Subcutaneous adipose tissue (tissue), 4 donors: ENCODE data around the gene CASP5. TPM values are rescaled to one million over a fixed set of nuclear protein-coding genes. Genes with fewer than 3 reads are reported as not detected.

Experiments used
- total RNA-seq, 4 donors: library from RNA; depleted of rRNA; stranded (reverse); fragments of >200 nt; gene quantifications; one replicate each; pipeline ENCODE4 v1.1.0, GENCODE V29; 2016
- TF ChIP-seq, protein P1 (sequence below): fragments of 450-650 bp; IDR thresholded peaks from one replicate; pipeline ENCODE4 v1.5.1; 2016; ENCODE audit warnings: low read depth, mild to moderate bottlenecking, control low read depth, antibody characterized with exemption, moderate library complexity

Gene CASP5
- total RNA-seq, 4 donors from 2014 or later: 2.0 TPM; not detected in 3

DNA sequence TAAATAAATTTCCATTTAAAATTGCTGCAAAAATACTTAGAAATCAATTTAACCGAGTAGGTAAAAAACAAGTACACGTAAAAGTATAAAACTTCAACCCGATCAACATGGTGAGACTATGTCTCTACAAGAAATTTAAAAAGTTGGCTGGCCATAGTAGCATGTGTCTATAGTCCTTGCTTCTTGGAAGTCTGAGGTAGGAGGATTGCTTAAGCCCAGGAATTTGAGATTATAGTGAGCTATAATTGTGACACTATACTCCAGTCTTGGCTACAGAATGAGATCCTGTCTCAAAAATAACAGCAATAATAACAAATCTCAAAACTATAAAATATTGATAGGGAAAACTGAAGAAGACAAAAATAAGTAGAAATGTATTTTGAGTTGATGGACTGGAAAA is 65.7 kb downstream of the CASP5 start:
- TF ChIP-seq, protein P1, sequence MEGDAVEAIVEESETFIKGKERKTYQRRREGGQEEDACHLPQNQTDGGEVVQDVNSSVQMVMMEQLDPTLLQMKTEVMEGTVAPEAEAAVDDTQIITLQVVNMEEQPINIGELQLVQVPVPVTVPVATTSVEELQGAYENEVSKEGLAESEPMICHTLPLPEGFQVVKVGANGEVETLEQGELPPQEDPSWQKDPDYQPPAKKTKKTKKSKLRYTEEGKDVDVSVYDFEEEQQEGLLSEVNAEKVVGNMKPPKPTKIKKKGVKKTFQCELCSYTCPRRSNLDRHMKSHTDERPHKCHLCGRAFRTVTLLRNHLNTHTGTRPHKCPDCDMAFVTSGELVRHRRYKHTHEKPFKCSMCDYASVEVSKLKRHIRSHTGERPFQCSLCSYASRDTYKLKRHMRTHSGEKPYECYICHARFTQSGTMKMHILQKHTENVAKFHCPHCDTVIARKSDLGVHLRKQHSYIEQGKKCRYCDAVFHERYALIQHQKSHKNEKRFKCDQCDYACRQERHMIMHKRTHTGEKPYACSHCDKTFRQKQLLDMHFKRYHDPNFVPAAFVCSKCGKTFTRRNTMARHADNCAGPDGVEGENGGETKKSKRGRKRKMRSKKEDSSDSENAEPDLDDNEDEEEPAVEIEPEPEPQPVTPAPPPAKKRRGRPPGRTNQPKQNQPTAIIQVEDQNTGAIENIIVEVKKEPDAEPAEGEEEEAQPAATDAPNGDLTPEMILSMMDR: no peak

DNA sequence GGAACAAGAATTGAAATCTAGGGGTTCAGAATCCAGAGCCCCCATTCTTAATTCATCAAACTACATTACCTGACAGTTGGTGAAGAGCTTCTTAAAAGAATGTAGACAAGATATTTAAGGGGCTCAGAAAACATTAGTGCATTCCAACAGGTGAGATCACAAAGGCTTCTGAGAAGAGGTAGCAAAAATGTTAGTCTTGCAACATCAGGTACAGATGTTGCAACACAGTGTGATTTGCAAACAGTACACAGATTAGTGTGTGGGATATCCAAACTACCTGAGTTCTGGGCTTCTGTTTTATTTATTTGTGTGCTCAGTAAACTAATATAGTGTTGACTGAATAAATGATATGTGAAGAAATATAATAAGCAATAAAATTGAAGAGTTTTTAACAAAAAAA is 66.4 kb downstream of the CASP5 start:
- TF ChIP-seq, protein P1: no peak

DNA sequence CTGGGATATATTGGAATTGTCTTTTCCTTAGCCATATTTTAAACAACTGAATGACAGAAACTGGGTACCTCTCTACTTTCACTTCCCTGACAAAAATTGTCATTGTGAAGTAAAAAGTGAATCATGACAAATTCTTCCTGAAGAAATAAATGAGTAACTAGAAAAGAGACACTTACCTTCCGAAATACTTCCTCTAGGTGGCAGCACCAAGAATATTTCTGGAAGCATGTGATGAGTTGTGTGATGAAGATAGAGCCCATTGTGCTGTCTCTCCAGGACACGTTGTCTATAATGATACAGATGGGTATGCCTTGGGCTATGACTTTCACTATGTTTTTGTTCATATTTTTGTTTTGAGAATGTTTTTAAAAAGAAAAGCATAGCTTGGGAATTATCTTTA is 76.1 kb downstream of the CASP5 start:
- TF ChIP-seq, protein P1: no peak

Other genes starting within 250 kb of the CASP5 start
- gene CASP12, start 124.7 kb downstream of the CASP5 start, total RNA-seq: 1 to 10 TPM in 2 of 4 donors, under 1 TPM in 2; 0.66 to 5.1 (median 1.9) TPM
- gene CASP4, start 54.6 kb downstream of the CASP5 start, total RNA-seq: 100 to 1,000 TPM in 3 of 4 donors, 10 to 100 TPM in 1; 74.2 to 191 (median 115) TPM
- 10 to 100 TPM; 10.4 to 39.9 (median 22.6) TPM for gene CASP1, start 12.0 kb upstream of the CASP5 start, total RNA-seq
- 10 to 100 TPM in 3 of 4 donors, 1 to 10 TPM in 1; 8.6 to 27.0 (median 13.0) TPM for gene CARD16, start 22.2 kb upstream of the CASP5 start, total RNA-seq
- not detected for gene CARD18, start 116.6 kb upstream of the CASP5 start, total RNA-seq